Peyer's patch (tissue), 4 donors: ENCODE measurements around the gene SCNN1B. TPM values are rescaled to one million over a fixed set of nuclear protein-coding genes. Genes with fewer than 3 reads are reported as not detected.
"Not testable (repeated sequence)": the region's sequence is repeated elsewhere in the genome, so short reads cannot be mapped to it uniquely, and the experiment has no call there.

ENCODE experiments used
- DNase-seq, 3 donors: peaks; one replicate each; pipeline ENCODE4 v3.0.0-alpha.2; 2017 to 2019
- H3K27ac ChIP-seq, 4 donors: fragments of 200-600 bp; sonication (generic); one replicate each; pipeline ENCODE4 v1.5.1; 2016 to 2019
- H3K27me3 ChIP-seq, 2 donors: fragments of 200-600 bp; sonication (generic); one replicate each; pipeline ENCODE4 v1.5.1; 2019
- H3K36me3 ChIP-seq, 3 donors: fragments of 200-600 bp; sonication (generic); one replicate each; pipeline ENCODE4 v1.5.1; 2016 to 2019
- H3K4me1 ChIP-seq, 4 donors: fragments of 200-600 bp; sonication (generic); one replicate each; pipeline ENCODE4 v1.5.1; 2016 to 2019
- H3K4me3 ChIP-seq, 4 donors: fragments of 200-600 bp; sonication (generic); 1 replicate in 3 of 4; 2 replicates in 1 of 4; pipeline ENCODE4 v1.5.1; 2016 to 2019; ENCODE audit warnings: mild to moderate bottlenecking in 1 of 4
- H3K9me3 ChIP-seq, 4 donors: fragments of 200-600 bp; sonication (generic); one replicate each; pipeline ENCODE4 v1.5.1; 2016 to 2019; ENCODE audit warnings: mild to moderate bottlenecking in 1 of 4
- POLR2A ChIP-seq, 2 donors: fragments of 450-650 bp; IDR thresholded peaks; one replicate each; pipeline ENCODE4 v1.5.1; 2017; ENCODE audit warnings: antibody characterized with exemption in 2 of 2, mild to moderate bottlenecking in 2 of 2, moderate library complexity in 2 of 2
- total RNA-seq, 4 donors: library from RNA; depleted of rRNA; stranded (reverse); fragments of >200 nt; gene quantifications; one replicate each; pipeline ENCODE4 v1.1.0, GENCODE V29; 2016
- TF ChIP-seq, protein P1 (sequence below), 6 experiments: fragments of 450-650 bp in 4 of 6; fragments of 200-600 bp in 2 of 6; sonication (generic) in 1 of 6; IDR thresholded peaks; one replicate each; pipeline ENCODE4 v1.5.1; 2017 to 2019; ENCODE audit warnings: antibody characterized with exemption in 6 of 6, mild to moderate bottlenecking in 3 of 6, moderate library complexity in 1 of 6

The SCNN1B gene
- total RNA-seq, 4 donors from 2014 or later, result 4.3 to 9.6 (median 6.6) TPM; not detected in 1

DNA sequence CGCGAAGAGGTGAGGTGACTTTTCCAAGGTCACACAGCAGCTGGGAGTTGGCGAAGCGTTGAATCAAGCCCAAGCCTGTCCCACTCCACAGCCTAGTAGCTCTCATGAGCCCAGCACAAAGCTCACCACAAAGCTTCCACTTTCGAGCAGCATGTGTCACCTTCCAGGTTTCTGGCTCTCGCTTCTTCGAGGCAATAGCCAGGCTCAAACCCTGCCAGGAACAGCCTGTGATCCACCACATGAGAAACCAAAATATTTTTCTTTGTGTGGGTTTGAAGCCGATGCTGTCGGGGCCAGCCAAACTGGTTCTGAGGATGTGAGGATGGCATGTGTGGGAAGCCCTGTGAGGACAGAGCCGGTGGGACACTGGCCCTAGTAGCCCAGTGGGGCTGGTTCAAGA is 82.8 kb downstream of the SCNN1B start:
- Histone ChIP-seq H3K36me3 (peaks cover 0 to 13% (median 0%) of the 10 kb centered on the region in 3 donors), H3K27me3 (no peaks in the 10 kb centered on the region), H3K27ac (no peak overlapping the region), H3K9me3 (no peaks in the 10 kb centered on the region), H3K4me1 (no peaks in the 10 kb centered on the region), H3K4me3 (no peak overlapping the region)
- DNase-seq, result peak in 1 of 3 donors; percentile 15
- TF ChIP-seq POLR2A (IDR thresholded peaks at IDR 0.05), result no peak
- TF ChIP-seq, protein P1, sequence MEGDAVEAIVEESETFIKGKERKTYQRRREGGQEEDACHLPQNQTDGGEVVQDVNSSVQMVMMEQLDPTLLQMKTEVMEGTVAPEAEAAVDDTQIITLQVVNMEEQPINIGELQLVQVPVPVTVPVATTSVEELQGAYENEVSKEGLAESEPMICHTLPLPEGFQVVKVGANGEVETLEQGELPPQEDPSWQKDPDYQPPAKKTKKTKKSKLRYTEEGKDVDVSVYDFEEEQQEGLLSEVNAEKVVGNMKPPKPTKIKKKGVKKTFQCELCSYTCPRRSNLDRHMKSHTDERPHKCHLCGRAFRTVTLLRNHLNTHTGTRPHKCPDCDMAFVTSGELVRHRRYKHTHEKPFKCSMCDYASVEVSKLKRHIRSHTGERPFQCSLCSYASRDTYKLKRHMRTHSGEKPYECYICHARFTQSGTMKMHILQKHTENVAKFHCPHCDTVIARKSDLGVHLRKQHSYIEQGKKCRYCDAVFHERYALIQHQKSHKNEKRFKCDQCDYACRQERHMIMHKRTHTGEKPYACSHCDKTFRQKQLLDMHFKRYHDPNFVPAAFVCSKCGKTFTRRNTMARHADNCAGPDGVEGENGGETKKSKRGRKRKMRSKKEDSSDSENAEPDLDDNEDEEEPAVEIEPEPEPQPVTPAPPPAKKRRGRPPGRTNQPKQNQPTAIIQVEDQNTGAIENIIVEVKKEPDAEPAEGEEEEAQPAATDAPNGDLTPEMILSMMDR (IDR thresholded peaks at IDR 0.05), result no peak

DNA sequence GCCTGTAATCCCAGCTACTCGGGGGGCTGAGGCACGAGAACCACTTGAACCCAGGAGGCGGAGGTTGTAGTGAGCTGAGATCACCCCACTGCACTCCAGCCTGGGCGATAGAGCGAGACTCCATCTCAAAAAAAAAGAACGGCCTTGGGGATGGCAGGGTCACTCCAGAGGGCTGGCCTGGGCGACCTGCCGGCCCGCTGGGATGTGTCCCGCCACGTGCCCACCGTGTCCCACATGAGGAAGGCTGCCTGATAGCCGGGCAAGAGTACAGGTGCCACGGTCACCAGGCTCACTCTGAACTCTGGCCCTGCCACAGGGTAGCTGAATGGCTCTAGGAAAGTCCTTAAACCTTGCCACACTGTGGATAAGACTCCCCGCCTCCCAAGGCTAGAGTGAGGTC is 83.3 kb downstream of the SCNN1B start:
- Histone ChIP-seq H3K9me3 (no peaks in the 10 kb centered on the region), H3K27me3 (no peaks in the 10 kb centered on the region), H3K36me3 (peaks cover 0 to 14% (median 0%) of the 10 kb centered on the region in 3 donors), H3K4me1 (no peaks in the 10 kb centered on the region), H3K27ac (no peak overlapping the region), H3K4me3 (no peak overlapping the region)
- TF ChIP-seq POLR2A (IDR thresholded peaks at IDR 0.05), result no peak
- TF ChIP-seq, protein P1 (IDR thresholded peaks at IDR 0.05), result no peak
- peak in 1 of 3 donors; percentile 32 for DNase-seq

DNA sequence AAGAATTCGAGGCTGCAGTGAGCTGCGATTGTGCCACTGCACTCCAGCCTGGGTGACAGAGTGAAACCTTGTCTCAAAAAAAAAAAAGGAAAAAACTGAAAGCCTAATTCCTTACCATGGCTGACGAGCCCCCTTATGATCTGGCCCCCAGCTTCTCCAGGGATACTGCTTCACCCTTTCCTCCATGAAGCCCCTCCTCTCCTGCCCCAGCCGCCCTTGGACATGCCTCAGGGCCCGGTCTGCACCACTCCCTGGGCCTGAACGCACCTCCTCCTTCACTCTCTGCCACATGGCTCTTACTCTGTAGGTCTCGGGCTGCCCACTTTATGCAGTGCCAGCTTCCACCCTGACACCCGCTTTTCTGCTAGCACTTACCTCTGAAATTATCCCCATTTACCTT is 85.6 kb downstream of the SCNN1B start:
- TF ChIP-seq, protein P1 (IDR thresholded peaks at IDR 0.05), result no peak
- TF ChIP-seq POLR2A (IDR thresholded peaks at IDR 0.05), result no peak
- Histone ChIP-seq H3K4me3 (no peak overlapping the region), H3K36me3 (peaks cover 0 to 37% (median 0%) of the 10 kb centered on the region in 3 donors), H3K27ac (no peak overlapping the region), H3K27me3 (no peaks in the 10 kb centered on the region), H3K9me3 (no peaks in the 10 kb centered on the region), H3K4me1 (no peaks in the 10 kb centered on the region)
- peak in 1 of 3 donors; percentile 20 for DNase-seq

DNA sequence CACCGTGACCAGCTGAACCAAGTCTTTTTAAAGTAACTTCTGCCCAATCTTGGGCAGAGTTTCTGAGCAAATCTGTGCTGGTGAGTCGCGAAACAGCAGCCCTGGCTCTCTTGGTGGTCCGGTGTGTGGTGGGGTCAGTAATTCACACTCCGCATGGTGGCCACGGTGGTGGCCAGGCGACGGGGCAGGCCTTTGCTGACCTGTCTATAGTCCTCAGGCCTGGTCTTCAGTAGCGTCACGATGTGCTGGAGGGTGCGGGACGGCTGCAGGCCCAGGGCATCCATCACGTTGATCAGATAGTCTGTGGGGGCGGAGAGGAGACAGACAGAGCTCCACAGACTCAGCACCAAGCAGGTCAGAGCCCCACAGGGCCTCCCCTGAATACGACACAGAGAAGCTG is 86.7 kb downstream of the SCNN1B start:
- TF ChIP-seq POLR2A (IDR thresholded peaks at IDR 0.05), result no peak
- TF ChIP-seq, protein P1 (IDR thresholded peaks at IDR 0.05), result no peak
- DNase-seq, result peak in 1 of 3 donors; percentile 37
- Histone ChIP-seq H3K4me3 (no peak overlapping the region), H3K36me3 (peaks cover 0 to 44% (median 0%) of the 10 kb centered on the region in 3 donors), H3K4me1 (no peaks in the 10 kb centered on the region), H3K27ac (no peak overlapping the region), H3K9me3 (no peaks in the 10 kb centered on the region), H3K27me3 (no peaks in the 10 kb centered on the region)

DNA sequence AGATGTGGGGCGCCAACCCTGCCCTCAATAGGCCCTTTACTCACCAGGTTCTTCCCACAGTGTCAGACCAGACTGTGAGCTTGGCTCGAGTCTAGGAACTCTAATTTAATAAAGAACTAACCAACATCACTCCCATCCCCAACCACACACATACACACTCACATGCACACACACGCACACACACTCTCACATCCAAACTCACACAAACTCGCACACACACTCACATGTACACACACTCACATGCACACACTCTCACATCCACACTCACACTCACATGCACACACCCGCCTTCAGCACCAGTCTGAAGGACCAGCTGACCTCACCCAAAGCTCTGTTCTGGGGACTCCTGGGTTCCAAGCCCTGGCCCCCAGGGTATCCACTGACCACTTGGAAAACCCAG is 87.1 kb downstream of the SCNN1B start:
- TF ChIP-seq, protein P1 (IDR thresholded peaks at IDR 0.05), result no peak
- no peak for TF ChIP-seq POLR2A (IDR thresholded peaks at IDR 0.05)
- H3K4me3 ChIP-seq, result no peak overlapping the region
- no peaks in the 10 kb centered on the region for H3K27me3 ChIP-seq
- H3K27ac ChIP-seq, result no peak overlapping the region
- no peaks in the 10 kb centered on the region for H3K9me3 ChIP-seq
- H3K4me1 ChIP-seq, result no peaks in the 10 kb centered on the region
- H3K36me3 ChIP-seq, result peaks cover 0 to 44% (median 0%) of the 10 kb centered on the region in 3 donors
- peak in 1 of 3 donors; percentile 13 for DNase-seq

DNA sequence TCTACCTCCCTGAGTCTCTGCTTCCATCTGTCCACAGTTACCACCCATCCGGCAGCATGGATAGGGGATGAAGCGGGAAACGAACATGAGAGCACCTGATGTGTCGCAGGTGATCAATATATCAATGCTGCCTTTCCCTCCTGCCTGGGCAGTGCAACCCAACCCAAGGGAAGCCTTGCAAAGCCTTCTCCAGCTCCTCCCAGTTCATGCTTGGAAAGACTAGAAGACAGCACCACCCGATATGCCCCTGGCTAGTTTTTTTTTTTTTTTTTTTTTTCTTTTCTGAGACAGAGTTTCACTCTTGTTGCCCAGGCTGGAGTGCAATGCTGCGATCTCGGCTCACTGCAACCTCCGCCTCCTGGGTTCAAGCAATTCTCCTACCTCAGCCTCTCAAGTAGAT is 87.8 kb downstream of the SCNN1B start:
- not testable (repeated sequence) for H3K4me1 ChIP-seq, H3K27me3 ChIP-seq, H3K9me3 ChIP-seq, H3K4me3 ChIP-seq, H3K27ac ChIP-seq
- peak in 1 of 3 donors; percentile 19 for DNase-seq
- H3K36me3 ChIP-seq, result peaks cover 0 to 46% (median 0%) of the 10 kb centered on the region in 3 donors
